Endothelial cell of hepatic sinusoid (primary cell): ENCODE measurements around the gene ASB16.

Experiments used
- in situ Hi-C: cut with HindIII; loops from 2 replicates; pipeline ENCODE4 v1.10.0; 2017; ENCODE audit warnings: low sequenced_read_pairs

The ASB16 gene

DNA sequence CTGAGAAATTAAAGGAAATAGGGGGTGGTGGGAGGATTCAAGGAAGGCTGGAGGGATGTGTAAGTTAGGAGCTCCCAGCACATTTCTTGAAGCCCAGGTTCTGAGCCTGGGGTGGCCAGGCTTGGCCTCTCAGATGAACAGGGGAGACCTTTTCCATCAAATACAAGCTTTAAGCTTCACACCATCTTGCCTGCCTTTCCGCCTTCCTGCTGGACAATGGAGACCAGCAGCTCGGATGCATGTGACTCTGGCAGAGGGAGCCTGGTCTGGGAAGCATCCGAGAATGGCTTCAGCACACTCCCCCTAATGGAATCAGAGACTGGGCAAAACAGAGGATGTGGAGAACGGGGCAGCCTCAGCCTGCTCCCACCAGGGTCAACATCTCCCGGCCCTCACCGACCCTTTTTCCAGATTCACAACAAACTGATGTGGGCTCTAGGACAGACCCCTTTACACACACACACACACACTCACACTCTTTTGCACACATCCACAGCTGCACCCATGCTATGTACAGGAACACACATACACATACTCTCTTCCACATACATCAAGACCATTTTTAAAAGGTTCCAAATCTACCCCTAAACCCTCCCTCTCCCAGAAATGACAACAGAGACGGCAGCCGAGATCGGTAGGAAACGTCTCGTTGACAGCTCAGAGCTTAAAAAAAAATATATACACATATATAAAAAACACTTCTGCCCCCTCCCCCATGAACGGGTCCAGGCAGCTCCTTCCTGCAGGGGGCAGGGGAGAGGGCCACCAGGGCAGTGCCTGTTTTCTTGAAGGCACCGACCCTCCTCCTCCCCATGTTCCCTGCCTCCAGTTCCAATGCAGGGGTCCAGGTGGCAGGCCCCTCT, 35.7 kb downstream of the ASB16 start:
- in situ Hi-C loops = loop anchor here (10.0 to 25.0 kb wide), 2 partner anchors 229 to 431 kb away; no protein-coding TSS in a partner anchor

DNA sequence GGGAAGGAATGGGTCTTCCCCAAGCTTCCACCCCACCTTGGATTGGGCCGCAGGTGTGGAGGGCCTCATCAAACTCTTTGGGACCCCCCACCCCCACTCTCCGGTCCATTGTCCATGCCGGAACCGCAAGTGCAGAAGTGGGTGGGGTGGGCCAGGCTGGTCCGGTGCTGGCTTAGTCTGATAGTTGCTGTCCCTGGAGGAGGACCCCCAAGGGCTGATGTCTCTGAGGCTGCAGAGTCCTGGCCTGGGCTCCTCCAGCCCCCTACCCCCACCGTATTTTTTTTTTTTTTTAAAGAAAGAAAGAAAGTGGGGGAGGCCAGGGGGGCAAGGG, 36.3 kb downstream of the ASB16 start:
- in situ Hi-C loops = loop anchor here (10.0 to 25.0 kb wide), 2 partner anchors 228 to 431 kb away; no protein-coding TSS in a partner anchor

DNA sequence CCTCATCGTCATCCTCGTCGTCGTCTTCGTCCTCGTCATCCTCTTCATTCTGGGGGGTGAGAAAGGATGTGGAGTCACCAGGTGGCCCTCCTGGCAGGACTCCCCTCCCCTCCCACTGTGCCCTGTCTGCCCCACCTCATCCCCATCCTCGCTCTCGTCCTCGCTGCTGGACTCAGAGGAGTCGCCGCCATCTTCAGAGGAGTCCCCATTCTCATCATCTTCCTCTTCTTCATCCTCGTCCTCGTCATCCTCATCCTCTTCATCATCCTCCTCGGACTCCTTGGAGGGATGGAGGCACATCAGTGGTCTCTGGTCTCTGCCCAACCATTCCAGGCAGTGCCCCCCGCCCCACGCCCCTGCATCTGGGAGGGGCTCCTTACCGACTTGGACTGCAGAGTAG, 36.8 kb downstream of the ASB16 start:
- in situ Hi-C loops = loop anchor here (10.0 to 25.0 kb wide), 2 partner anchors 227 to 430 kb away; no protein-coding TSS in a partner anchor

DNA sequence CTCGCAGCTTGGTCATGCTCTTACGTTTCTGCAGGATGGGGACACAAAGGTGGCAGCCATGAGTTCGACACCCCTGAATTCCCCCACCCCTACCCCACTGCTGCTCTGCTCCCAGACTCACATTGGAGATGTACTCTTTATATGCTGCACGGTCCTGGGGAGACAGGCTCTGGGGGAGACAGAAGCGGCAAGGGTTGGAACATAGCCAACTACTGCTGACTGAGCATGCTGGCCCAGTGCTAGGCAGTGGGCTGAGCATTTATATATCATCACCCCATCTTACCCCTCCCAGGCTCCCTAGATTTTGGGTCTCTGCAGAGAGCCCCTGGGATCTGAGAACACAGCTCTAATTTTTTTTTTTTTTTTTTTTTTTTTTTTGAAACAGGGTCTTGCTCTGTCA, 37.2 kb downstream of the ASB16 start:
- in situ Hi-C loops = loop anchor here (10.0 to 25.0 kb wide), 2 partner anchors 227 to 430 kb away; no protein-coding TSS in a partner anchor

DNA sequence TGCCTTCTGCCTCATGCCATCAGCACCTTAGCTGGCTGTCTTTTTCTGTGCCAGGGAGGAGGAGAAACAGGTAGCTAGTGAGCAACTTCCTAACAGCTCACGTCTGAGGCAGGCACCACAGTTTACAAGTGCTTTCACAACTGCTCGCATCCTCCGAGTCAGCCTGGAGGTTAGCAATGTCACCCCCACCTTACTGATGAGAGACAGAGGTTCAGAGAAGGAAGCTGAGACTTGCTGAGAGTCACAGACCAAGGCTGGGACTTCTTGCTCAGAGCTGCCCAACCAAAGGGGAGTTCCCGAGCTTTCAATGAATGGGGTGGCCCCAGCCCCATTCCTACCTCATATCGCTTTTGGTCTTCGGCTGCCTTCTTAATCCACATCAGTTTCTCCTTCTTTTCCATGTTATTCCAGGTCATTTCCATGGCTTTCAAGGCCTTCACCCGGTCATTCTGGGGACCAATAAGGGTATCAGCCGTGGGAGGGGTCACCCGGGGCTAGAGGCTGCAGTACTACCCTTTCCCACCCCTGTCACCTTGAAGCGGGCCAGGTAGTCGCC, 39.4 kb downstream of the ASB16 start:
- in situ Hi-C loops = loop anchor here (10.0 to 25.0 kb wide), 2 partner anchors 225 to 427 kb away; no protein-coding TSS in a partner anchor

DNA sequence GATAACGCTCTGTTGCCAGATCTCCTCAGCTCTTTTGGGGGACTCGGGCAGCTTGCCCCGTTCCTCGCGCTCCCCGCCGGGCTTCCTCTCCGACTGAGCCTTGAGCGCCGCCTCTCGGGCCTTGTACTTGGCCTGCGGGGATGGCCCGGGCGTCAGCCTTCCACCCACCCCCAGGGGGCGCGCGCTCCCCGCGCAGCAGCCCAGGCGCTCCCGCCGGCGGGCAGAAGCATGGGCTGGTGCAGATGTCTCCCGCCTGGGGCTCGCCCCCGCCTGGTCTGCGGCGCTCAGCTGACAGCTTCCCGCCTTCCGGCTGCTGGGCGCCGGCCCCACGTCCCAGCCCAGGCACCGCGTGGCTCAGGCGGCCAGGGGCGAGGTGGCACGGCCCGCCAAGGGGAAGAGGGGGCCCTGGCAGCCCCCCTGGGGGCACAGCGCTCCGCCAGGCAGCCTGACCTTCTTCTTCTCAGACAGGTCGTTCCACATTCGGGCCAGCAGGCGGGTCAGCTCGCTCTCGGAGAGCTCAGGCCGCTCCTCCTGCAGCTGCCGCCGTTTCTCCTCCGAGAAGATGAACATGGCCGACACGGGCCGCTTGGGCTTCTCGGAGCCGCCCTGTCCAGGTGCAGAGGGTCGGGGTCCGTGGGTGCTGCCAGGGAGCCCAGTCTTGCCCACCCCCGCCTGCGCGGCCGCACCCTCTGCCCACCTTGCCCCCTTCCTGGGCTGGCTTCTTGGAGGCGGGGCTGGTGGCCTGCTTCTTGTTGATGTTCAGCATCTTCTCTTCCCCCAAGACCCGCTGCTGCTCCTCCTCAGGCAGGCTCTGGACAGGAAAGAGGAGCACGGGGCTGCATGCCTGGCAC, 40.1 kb downstream of the ASB16 start:
- in situ Hi-C loops = loop anchor here (25.0 kb wide), 1 partner anchor 427 kb away; no protein-coding TSS in a partner anchor

DNA sequence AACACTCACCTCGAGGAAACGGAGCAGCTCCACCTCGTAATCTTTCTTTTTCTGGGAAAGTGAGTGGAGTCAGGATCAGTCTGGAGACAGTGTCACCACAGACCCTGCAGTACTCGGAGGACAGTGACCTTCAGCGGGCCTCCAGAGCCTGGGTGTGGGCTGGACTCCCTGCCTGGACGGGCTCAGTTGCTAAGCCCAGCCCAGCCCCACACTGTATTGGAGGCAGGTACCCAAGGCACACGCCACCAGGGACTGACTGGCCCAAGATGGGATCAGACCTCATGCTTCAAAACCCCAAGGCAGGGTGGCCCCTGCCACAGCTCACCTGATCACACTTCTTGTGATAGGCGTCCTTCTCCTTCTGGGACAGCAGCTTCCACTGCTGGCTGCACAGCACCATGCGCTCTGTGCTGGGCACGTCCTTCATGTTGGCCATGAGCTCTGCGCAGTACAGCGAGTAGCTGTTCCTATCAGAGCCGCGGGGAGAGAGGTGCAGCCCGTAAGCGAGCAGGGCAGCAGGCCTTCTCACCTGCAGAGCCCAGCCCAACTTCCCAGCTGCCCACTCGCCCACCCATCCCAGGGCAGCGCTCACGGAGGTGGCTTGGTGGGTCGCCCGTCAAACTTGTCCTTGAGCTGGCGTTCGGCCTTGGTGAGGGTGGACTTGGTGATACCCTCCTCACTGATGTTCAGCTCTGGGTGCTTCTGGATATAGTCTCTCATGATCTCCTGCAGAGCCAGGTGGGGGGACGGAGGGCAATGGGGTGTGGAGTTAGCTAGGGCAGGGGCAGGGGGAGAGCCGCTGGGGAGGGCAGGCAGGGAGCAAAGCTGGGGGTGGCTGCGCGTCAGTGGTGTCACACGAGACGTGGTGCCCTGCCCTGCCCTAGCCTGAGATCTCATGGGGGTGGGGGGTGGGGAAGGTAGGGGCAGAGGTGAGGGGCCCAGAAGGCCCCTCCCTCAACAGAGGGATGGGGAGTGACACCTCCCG, 41.1 kb downstream of the ASB16 start:
- in situ Hi-C loops = loop anchor here (25.0 kb wide), 1 partner anchor 426 kb away; no protein-coding TSS in a partner anchor

DNA sequence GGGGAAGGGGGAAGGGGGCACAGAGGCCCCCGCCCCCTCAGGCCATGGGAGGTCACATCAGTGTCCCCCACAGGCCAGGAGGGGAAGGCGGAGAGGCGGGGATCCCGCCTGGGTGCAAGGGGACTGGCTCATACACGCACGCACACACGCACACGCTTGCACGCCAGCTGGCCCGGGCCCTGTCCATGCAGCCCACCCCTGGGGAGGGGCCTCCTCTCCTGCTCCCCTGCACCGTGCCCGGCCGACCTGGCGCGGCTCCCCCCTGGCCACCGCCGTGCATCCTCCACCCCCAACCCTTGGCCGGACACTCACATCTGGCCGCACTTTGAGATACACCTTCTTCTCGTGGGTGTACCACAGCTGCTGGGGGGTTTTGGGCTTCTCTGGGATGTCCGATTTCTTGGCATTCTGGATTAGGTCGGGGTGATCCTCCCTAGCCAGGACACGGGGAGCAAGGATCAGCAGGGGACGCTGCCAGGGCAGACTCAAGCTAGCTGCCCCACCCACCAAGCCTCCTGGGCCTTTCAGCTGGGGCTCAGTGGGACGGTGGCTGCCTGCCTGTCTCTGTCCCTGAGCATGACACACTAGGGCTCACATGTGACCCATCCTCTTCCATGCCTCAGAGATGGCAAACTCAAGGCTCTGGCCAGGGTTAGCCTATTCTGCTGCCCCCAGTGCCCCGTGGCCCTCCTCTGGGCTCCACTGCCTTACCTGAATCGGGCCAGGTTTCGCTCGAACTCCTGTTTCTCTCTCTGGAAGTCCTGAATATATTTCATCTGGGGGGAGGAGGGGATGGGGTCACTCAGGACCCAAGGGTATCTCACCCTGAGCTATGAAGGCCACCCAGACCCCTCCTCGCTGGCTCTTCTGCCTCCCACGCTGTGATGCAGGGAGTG, 42.3 kb downstream of the ASB16 start:
- in situ Hi-C loops = loop anchor here (25.0 kb wide), 1 partner anchor 425 kb away; no protein-coding TSS in a partner anchor

DNA sequence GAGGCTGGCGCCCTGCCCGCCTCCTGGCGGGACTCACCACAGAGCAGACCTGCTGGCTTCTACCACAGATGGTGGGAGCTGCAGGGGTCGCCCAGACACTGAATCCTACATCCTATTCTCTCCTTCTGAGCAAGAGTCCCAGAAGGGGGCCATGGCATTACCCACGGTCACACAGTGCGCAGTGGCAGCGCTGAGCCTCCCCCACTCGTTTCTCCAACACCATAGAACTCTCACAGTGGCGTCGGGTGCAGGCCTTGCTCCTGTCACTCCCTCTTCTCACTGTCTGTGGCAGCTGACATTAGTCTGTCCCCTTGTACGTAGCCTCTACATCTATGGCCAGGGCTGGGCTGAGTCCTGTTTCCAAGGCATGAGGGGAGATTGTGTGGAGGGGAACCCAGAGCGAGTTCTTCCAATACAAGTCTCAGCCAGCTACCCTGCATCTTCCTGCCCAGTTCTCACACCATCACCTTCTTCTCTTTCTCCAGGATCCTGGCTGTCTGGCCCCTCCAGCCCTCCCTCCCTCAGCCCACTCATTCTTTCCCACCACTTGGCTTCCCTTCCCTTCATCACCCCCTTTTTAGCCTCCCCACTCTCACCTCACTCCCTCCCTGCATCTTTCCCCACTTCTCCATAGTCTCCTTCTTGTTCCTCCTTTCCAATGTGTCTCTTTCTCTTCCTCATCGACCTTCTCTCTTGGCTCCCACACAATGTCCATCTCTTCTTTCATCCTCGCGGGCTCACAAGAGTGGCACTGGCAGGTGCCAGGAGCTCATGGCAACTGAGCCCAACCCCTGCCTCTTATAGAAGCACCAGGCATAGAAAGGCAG, 43.1 kb downstream of the ASB16 start:
- in situ Hi-C loops = loop anchor here (25.0 kb wide), 1 partner anchor 424 kb away; no protein-coding TSS in a partner anchor

DNA sequence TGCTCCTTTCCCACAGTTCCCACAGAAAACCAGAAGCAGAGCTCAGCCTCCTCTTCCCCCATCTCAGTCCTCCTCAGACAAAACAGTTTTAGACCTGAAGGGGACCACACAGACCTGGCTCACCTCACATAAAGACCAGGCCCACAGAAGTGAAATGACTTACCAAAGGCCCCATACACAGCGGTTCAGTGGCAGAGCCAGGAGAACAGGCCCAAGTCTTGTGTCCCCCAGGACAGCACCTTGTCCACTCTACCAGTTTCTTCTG, 43.7 kb downstream of the ASB16 start:
- in situ Hi-C loops = loop anchor here (25.0 kb wide), 1 partner anchor 423 kb away; no protein-coding TSS in a partner anchor

DNA sequence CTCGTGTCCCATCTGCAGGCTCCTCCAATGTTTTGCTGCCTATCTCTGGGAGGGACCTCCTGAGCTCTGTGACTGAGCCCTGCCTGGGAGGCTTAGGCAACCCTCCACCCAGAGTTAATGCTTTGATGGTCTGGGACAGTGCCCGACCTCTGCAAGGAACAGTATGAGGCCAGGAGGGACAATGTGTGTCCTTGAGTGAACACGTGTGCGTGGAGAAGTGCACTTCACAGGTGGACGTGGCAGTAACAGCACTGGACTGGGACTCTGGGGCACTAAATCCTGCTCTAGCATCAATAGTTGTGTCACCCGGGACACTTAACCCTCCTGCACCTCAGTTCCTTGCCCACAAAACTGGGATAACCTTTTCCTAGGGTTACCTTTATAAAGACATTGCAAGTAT, 44.4 kb downstream of the ASB16 start:
- in situ Hi-C loops = loop anchor here (25.0 kb wide), 1 partner anchor 422 kb away; no protein-coding TSS in a partner anchor

DNA sequence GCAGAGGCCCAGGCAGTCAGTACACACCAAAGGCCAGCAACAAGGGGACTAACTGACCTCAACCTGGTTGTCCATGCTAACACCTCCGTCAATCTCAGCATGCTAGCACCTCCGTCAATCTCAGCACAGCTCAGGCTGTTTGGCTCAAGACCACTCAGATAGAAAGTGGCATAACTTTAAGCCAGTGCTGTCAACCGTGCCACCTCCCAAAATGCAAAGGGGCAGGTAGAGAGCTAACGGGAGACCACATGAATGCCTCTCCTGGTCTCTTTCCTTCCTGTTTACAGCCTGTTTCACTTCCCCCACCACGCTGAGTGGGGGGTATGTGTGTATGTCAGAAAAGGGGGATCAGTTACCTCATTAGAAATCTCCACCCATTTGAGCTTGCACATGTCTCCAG, 45.7 kb downstream of the ASB16 start:
- in situ Hi-C loops = loop anchor here (25.0 kb wide), 1 partner anchor 421 kb away; no protein-coding TSS in a partner anchor

DNA sequence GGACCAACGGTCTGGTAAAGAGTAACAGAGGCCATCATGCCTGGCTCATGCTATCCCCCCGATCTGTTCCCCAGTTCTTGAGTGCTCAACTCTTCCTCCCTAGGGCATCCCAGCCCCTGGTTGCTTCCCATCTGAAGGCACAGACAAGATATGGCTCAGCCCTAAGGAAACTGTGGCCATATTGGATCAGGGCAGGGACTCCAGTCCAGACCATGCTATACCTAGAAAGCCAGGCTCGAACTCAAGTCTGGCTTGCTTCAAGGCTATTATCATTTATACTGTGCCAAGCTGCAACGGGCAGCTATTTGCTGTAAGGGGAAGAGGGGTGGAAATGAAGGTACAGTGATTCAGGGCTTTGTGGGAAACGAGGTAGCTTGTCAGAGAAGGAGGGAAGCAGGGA, 46.2 kb downstream of the ASB16 start:
- in situ Hi-C loops = loop anchor here (25.0 kb wide), 1 partner anchor 421 kb away; no protein-coding TSS in a partner anchor

DNA sequence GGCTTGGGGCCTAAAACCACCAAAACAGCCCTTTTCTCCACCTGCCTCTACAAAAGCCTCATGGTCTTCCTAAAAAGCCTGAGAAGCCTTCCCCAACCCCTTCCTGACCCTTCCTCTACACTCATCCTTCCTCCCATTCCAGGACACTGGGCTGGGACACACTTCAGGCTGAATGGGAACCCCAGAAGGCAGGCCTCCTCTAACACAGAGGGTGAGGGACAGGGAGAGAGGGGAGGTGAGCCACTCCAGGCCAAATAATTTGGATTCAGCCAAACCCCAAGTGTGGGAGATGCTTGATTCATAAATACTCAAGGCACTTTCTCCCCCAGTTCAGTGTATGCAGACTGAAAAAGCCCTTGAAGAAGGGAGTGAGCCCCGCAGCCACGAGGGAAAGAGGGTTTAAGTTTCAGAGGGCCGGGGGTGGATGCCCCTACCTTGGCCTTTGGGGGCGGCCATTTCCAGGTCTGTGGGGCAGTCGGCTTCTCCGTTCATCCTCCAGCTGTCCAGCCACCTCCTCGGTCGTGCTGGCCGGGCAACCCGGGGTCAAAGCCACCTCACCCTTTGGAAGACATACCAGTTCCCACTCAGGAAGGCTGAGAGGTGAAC, 47.3 kb downstream of the ASB16 start:
- in situ Hi-C loops = loop anchor here (25.0 kb wide), 1 partner anchor 419 kb away; no protein-coding TSS in a partner anchor

DNA sequence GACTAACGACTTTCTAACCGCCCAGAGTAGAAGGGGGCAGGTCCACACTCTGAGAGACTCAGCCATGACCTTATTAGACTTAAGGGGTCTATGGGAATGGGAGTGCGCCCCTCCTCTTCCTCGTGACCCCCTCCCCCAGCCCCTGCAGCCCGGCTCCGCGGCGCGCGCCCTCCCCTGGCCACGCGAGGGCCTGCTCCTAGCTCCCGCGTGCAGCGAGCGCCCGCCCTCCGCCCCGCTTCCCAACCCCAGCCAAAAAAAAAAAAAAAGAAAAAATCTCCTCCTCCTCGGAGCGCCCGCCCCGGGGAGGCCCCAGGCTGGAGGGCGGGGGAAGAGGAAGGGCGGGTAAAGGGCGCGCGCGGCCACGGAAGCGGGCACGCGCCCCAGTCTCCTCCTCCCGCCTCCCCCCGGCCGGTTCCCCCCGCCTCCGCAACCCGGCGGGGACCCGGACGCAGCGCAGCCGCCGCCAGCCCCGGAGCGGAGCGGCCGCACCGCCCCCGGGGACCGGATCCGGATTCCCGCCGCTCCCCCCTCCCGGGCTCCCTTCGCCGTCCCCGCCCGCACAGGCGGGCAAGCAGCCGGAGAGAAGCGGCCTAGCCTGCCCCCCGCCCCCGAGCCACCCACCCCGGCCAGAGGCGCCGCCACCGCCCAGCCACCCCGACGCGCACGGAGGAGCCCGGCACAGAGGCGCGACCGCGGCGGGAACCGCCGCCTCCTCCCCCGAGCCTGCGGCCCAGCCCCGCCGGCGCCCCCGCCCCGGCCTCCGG, 48.0 kb downstream of the ASB16 start:
- in situ Hi-C loops = loop anchor here (25.0 kb wide), 1 partner anchor 419 kb away; no protein-coding TSS in a partner anchor

DNA sequence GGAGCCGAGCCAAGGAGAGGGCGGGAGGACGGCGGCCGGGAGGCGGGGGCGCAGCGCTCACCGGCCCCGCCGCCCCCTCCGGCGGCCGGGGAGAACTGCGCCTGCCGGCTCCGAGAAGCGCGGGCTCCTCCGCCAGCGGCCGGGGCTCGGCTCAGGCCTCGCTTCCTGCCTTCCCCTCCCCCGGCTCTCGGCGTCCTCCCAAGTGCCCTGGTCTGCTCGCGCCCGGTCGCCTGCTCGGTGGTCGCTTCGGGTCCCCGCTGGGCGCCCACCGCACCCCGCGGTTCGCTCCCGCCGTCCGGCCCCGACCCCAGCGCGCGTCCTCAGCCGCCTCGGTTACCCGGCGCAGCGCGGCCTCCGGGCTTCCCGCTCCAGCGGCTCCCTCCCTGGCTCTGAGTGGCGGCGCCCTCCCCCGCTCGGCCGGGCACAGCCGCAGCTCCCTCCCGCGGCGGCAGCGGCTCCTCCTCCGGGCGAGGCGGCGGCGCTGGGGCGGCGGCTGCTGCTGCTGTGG, 48.7 kb downstream of the ASB16 start:
- in situ Hi-C loops = loop anchor here (25.0 kb wide), 1 partner anchor 418 kb away; no protein-coding TSS in a partner anchor
